Peyer's patch (tissue), 4 donors: ENCODE results near the gene GPC3.

Experiments
- CTCF ChIP-seq, 6 experiments: fragments of 450-650 bp in 4 of 6; fragments of 200-600 bp in 2 of 6; sonication (generic) in 1 of 6; IDR thresholded peaks; one replicate each; pipeline ENCODE4 v1.5.1; 2017 to 2019; ENCODE audit warnings: antibody characterized with exemption in 6 of 6, mild to moderate bottlenecking in 3 of 6, moderate library complexity in 1 of 6
- POLR2A ChIP-seq, 2 donors: fragments of 450-650 bp; IDR thresholded peaks; one replicate each; pipeline ENCODE4 v1.5.1; 2017; ENCODE audit warnings: antibody characterized with exemption in 2 of 2, mild to moderate bottlenecking in 2 of 2, moderate library complexity in 2 of 2

- no peak for TF ChIP-seq CTCF (IDR thresholded peaks at IDR 0.05)
- TF ChIP-seq POLR2A (IDR thresholded peaks at IDR 0.05), result no peak
These were observed 339.2 kb downstream of the GPC3 start for GRCh38 chrX:133645977-133646718.
